Stimulated activated CD8-positive, alpha-beta memory T cell treated with anti-CD3 and anti-CD28 coated beads, Interleukin-4, amount 100 ng/mL, for 4 hours (primary cell): ENCODE measurements around the gene PTTG1.

Experiments
- DNase-seq, 2 donors: peaks; one replicate each; pipeline ENCODE4 v3.0.0-alpha.2; 2020; ENCODE audit warnings: low read depth in 2 of 2, low spot score in 1 of 2

Gene PTTG1

DNA sequence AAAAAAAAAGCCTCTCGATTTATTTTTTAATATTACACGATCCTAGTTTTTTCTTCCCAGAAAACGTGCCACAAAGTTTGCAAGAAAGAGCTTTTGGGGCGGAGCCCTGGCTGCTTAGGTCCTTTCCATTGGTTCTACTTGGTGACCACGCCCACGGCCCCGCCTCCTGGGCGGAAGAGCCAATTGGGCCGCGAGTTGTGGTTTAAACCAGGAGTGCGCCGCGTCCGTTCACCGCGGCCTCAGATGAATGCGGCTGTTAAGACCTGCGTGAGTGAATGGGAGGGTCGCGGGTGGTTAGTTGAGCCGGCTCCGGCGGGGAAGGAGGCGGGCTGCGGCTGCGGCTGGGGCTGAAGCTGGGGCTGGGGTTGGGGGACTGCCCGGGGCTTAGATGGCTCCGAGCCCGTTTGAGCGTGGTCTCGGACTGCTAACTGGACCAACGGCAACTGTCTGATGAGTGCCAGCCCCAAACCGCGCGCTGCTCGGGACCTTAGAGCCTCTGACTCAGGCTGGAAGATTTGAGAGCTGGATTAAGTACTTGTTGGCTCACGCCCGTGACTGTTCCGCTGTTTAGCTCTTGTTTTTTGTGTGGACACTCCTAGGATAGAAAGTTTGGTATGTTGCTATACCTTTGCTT is at the start of gene PTTG1:
PTTG1 (plus strand) TSS at position 231 of the 634 bp plus-strand sequence. CDS start 458 bp downstream, outside the sequence.
- DNase-seq = peak; percentile 72 to 80

DNA sequence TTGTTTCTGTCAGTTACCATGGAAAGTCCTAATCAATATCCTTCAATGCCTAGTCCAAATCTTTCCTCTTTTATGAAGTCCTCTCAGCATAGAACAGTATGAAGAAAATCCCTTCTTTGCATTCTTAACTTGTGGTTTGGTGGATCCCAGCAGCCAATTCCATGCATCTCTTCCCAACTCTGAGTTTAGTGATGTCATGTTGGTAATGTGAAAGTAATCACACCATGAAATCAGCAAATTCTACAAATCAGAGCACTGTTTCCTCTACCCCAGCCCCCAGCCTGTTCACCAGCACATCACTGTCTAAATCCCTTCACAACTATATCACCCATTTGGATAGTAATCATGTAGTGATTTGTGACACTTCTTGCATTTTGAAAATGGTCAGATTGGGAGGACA is 46.5 kb upstream of the PTTG1 start:
- no peak for DNase-seq

DNA sequence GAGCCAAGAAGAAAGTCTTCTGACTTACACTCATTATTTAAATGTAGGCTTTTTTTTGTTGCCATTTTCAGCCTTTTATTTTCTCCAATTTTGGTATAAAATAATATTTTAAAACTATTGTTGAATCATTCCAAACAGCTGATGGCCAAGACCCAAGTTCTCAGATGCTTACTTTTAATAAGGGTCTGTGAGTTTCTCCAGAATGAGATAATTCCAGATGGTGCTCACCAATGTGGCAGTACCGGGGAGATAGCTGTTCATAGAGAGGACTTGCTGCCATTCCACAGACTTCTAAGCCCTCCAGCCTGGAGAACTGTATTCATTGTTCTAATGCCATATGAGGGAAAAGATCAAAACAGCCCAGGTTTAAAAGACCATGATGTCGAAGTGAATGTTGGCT is 46.0 kb upstream of the PTTG1 start:
- DNase-seq = no peak

DNA sequence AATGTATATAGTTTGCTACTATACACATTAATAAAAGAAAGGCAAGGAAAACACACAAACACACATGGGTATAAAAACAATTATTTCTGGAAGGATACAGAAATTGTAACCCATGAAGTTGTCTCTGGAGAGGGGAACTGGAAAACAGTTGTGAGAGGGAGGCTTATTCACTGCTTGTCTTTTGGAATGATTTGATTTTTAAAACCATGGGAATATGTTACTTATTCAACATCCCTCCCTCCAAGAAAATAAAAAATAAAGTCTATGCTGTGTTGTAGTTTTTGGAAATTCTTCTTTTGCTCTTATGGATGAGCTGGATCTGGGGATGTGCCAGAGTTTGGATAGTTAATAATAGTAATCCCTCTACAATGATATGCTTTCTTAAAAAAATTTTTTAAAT is 45.2 kb upstream of the PTTG1 start:
- no peak for DNase-seq

DNA sequence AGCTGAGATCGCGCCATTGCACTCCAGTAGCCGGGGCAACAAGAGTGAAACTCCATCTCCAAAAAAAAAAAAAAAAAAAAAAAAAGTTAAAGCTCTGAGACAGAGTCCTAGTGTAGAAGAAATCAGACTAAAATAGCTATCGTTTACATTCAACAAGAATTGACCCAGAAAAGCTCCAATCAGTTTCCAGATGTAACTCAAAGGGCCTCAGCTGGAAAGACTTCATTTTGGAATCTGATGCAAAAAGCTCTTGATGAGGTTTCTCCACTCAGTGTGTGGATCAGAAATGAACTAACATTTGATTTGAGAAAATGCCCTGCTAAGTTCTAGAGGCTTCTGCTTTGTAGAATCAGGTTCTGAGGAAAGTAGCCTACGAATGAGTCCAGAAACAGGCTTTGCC is 44.0 kb upstream of the PTTG1 start:
- no peak for DNase-seq

DNA sequence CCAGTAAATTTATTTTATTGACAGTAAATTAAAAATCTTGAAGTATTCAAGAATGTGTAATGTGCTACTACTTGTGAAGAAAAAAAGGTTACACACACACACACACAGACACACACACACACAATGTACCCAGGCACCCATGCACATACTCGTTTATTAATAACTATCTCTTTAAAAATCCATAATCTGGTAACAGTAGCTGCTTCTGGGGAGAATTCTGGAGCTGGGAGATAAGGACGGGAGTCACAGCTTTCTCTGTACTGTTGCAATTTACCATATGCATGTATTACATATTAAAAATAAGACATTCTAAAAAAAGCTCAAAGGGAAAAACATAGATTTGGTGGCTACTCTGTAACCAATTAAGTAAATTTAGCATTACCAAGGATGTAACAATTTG is 43.3 kb upstream of the PTTG1 start:
- no peak for DNase-seq

DNA sequence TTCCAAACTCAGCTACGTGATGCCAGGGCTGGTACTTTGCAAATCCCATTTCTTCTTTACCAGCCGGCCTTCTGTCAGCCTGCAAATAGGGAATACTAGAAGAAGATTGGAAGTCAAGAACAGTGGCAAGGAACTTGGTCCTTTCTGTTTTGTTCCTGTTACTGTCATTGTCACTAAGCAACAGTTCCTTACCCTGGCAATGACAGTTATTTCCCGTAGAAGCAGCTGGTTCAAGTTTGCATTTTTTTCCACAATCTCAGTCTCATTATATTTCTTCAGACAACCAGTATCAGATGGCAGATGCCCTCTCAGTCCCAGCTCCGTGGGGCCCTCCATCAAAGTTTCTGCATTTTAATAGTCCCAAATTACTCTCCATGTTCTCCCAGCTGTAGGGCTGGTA is 42.1 kb upstream of the PTTG1 start:
- no peak for DNase-seq

DNA sequence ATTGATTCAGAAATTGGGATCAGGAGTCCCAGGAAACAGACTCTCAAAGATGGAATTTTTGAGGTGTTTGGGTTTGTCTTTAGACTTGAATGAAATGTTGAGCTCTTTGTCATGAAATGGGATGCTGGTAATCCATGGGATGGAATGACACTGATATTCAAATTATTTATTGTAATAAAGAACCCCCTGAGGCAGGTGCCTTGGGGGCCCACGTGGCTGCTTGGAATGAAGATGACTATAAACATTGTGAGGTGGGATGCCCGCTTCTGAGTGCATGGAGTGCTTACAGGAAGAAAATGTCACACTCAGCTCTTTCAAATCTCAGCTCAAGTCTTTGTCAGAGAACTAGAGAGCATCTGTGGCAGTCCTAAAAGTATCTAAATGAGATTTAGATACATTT is 41.6 kb upstream of the PTTG1 start:
- DNase-seq = no peak

DNA sequence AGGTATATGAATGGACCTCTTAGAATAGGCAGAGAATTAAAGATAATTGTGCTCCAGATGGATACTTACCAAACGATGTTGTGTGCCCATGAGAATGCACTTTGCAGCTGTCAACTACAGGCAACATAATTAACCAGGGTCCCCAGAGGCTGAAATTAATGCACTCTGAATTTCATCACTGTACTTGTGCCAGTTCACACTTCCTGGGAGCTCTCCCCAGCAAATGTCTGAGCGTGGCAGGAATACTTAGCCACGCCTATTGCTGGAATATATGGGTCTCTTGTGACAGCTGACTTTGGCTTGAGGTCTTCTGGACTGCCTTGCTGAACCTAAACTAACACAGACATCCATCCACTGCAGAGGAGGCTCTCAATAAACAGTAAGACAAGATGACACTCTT is 39.3 kb upstream of the PTTG1 start:
- DNase-seq = no peak

DNA sequence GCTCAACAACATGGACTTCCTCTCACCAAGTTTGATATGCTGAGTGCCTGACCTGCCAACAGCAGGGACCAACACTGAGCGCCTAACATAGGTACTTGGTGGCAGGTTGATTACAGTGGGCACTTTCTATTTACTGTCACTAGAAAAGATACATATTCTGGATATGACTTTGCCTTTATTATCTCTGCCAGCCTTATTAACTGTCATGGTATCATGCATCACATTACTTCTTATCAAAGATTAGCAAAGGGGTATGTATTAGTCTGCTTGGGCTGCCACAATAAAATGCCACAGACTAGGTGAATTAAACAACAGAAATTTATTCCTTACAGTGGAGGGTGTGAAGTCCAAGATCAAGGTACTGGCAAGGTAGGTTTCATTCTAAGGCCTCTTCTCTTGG is 37.0 kb upstream of the PTTG1 start:
- DNase-seq = no peak

DNA sequence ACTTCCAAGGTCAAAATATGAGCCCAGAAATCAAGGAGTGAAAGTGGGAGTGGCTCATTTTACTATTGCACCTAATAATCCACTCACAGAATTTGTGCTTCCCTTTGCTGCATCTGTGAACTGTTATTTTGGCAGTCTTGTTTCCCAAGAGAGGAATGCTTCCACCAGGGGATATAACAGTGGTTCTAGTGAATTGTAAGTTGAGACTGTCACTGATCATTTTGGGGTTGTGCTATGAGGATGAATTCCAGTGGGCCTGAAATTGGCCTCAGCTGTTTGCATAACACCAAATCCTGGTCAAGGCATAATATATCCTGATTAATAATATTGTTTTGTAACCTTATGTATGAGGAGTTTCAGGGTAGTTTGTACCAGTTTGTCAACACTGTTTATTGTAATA is 36.2 kb upstream of the PTTG1 start:
- DNase-seq = no peak

DNA sequence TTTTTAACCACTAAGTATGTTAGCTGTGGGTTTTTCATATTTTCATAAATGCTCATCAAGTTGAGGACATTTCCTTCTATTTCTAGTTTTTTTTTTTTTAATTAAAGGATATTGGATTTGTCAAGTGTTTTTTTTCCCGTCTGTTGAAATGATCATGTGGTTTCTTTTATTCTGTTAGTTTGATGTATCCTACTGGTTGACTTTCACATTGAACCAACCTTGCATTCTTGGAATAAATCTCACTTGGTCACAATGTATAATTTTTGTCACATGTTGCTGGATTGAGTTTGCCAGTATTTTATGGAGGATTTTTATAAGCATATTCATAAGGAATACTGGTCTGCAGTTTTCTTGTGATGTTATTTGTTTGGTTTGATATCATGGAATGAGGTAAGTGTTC is 34.2 kb upstream of the PTTG1 start:
- no peak for DNase-seq

DNA sequence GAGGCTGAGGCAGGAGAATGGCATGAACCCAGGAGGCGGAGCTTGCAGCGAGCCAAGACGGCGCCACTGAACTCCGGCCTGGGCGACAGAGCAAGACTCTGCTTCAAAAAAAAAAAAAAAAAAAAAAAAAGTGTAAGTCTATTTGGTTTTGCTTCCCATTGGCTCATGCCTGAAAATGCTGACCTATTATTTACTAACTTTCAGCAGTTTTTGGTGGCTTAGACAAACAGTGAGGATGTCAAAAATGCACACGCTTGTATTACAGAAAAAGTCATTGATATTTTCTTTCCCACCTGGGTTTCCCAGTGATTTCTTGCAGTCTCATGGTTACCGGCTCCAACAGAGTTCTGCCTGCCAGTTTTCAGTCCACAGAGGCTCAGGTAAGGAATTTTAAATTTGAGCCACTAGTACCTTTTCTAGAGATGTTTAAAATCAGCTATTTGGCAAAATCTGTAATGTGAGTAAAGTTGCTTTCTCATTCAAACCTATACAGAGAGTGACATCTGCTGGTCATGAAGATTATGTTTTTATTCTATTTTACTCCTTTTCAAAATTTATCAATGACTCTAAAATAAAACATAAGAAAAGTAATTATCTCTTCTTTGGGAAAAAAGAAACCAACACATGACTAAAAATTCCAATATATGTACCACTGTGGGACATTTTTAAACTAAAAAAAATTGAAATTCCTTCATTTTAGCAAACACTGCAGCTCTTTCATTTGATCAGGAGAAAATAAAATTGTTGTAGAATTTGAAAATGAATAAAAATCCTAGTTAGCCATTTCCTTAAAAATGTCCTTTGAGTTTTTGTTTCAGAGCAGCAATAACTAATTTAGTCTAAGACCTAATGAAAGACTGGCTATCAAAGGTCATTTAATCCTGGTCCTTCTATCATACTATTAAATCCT is 30.6 kb upstream of the PTTG1 start:
- no peak for DNase-seq

DNA sequence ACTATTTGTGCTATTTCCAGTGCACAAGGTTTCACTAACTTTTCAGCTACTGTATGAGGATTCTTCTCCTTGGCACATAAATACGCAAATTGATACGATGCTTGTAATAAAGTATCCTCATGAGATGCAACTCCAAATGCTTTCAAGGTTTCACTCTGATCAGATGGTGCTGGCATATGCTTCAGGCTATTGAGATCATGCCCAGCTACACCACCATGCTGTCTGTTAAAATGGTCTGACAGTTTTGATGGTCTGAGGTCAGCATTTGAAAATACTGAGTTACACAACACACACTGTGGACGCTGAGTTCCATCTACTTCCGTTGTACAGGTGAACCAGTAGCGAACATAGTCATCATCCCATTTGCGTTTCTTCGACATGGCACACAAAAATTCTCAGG is 26.5 kb upstream of the PTTG1 start:
- DNase-seq = no peak

DNA sequence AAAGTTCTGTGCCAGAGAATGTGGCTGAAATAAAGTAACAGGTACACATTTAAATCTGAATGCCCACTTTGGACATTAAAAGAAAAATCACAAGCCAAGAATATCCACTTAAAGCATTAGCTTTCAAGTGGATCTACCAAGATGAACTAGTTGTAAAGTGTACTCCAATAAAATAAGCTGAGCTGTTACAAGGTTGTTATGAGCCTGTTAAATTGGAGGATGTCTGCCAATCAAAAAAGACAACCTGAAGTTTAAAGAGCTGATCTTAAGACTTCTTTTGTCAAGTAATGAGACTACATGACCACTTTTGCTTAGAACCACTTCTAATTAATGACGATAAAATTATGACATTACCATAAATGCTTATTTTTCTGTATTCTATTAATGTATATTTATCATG is 24.2 kb upstream of the PTTG1 start:
- DNase-seq = no peak

DNA sequence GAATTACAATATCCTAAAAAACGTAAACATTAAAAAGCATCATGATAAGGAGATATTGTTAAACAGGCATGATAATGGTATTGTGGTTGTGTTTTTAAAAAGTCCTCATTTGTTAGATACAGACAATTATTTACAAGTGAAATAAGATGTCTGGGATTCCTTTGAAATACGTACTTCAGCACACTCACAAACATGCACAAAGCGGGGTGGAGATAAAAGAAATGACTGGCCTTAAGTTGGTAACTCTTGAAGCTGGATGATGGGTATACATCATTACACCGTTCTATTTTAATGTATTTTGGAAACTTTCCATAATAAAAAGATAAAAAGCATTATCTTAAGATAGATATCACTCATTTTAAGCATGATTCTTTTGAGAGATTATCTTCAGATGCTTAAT is 22.8 kb upstream of the PTTG1 start:
- no peak for DNase-seq

DNA sequence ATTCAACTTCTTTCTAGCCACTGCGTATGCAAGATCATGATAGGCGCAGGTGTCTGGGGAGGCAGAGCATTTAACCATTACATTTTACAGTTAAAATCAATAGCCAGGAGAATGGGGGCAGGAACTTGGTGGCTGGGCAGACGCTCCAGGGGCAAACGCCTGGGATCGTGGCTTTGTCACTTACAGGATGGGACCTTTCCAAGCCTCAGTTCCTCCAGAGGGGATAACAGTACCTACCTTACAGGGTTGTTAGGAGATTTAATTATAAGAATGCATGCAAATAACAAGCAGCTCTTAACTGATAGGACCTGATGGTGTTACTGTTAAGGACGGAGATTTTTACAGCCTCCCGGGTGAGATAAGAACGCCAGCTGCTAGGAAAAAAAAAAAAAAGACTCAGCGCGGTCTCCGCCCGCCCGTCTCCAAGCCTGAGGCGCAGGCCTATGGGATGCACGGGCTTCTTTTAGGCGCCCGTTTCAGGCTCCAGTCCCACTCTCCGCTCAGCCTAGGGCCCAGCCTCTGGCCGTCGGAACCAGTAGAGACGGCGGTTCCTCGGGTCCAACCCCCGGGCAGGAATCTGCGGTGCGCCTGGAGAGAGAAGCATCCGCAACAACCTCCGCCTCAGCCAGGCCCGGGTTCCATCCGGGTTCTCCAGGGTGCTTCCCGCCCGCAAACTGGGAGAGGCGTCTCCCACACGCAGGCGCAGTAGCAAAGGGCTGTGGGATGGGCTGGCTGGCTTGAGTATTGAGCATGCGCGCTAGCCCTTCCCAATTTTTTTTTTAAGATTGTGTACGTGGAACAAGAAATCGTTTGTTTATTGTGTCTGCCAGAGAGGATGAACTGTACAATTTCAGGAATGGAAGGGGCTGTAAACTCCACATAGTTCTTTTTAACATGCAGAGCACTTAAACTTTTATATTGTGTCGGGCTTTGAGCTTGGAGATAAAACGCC is 22.0 kb upstream of the PTTG1 start, which contains the start of gene FAM200C:
FAM200C (minus strand) TSS at position 653 of the 952 bp plus-strand sequence. CDS start 4,564 bp downstream, outside the sequence.
- DNase-seq = peak; percentile 13 to 29

DNA sequence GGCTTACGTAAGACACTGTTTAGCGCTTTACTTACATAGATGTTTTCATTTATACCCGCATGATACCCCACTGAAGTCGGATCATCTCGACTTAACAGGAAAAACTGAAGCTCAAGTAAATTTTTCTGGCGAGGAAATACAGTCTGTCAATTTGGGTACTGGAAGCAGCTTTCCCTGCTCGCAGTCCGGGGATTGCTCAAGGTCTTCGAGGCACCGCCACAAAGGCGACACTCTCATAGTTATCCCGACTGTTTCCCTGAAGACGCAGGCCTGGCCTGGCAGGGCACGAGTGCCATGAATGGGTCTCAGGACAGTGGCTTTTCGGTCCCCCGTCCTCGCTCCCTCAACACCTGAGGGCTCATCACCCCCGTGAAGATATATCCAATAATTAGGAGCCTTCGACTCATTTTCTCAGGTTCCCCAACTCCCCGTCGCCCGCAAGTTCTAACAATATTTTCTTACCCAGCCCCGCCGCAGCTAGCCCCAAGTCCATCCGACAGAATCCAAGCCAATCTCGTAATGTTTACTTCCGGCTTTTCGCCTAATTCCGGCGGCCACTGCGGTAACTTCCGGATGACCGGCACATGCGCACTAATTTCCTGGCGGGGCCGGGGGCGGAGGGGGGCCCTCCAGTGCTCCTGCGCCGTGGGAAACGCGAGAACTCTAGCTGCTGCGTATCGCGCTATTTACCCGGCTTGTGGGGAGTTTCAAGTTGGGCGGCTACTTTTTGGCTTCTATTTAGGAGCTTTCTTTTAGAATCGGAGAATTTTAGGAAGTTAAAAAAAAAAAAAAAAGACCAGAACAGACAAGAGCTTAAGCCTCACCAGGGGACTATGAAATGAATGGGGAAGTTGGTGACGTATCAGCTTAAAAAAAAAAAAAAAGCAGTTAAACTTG is 2.8 kb upstream of the PTTG1 start, which contains the start of gene SLU7:
SLU7 (minus strand) TSS at position 521 of the 897 bp plus-strand sequence. CDS start 3,787 bp downstream, outside the sequence.
- DNase-seq = peak; percentile 87 to 89

DNA sequence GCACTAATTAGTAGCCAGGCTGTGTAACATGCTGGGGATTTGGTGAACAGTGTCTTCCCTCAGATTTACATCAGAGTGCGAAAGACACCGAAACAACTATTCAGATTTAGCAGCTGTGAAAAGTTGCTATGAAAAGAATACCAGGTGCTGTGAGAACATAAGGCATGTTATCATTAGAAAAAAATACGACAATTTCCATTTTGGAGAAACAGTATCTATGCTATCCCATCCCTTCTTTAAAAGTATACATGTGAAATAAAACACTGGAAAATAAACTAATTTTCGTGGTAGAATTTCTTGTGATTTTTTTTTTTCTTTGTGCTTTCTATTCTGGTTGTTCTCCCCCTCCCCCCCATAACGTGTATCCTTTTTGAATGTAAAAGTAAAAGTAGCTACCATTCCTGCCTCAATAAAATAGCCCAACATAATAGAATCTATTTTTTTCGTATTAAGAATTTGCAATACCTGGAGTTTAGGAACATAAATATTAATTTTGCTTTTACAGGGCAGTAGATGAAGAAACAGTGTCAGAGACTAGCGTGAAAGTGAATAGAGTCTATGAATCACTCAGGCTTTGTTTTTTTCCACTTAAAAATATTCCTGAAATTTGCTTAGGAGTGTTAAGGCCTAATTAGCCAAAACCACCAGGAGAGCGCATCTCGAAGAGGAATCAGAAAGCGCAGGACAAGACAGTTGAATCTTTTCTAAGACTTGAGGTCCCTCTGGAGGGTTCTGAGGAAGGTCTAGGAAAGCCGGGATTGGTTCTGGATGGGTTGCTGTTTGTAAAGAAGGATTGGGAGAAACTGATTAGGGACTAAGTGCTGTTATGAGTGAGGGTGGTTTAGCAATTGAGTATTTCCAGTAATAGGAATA is 2.0 kb upstream of the PTTG1 start:
- no peak for DNase-seq
